HepG2 (cell line): ENCODE results near the gene YPEL4. TPM values are rescaled to one million over a fixed set of nuclear protein-coding genes. Genes with fewer than 3 reads are reported as not detected.
A peak's percentile ranks its signal among the peaks of the same experiment; 100 is the strongest.

ENCODE experiments used
- ATAC-seq: fragments of 200-7000 bp; cut with Tn5 transposase; 3 replicates; pipeline ENCODE4 v1.9.1; 2020; ENCODE audit warnings: mild to moderate bottlenecking, moderate library complexity
- BruUV-seq: library from RNA; stranded (reverse); fragments of 400-500 nt; replicated peaks from 2 replicates; lab custom pipeline; 2021; lab: Mats Ljungman, UMichigan
- CTCF ChIA-PET: fragments of 300-600 bp; formaldehyde crosslinking; extraction: SDS; loops from one replicate; lab custom pipeline; 2021; ENCODE audit warnings: low total read pairs, inconsistent platforms, low intra/inter-chr PET ratio; lab: Yijun Ruan, JAX
- POLR2A ChIA-PET: fragments of 350-600 bp; sonication (Branson Sonifier 250); formaldehyde crosslinking; loops from one replicate; lab custom pipeline; 2020; ENCODE audit warnings: antibody characterized with exemption, inconsistent platforms; lab: Yijun Ruan, JAX
- DNase-seq: peaks from one replicate; pipeline ENCODE4 v3.0.0-alpha.2; 2015; ENCODE audit warnings: low spot score
- FAIRE-seq: peaks from 3 replicates; lab custom pipeline; 2011; peaks lifted over from hg19 to GRCh38; lab: Jason Lieb, UNC
- H2AFZ ChIP-seq: one replicate; pipeline ENCODE4 v1.6.1; 2011; ENCODE audit warnings: low read length, inconsistent platforms
- H3K27ac ChIP-seq: fragments of 300-600 bp; 3 replicates; pipeline ENCODE4 v1.8.0; 2011; ENCODE audit warnings: mixed run types, mild to moderate bottlenecking, mixed read lengths, low read length, inconsistent platforms; ENCODE audit not compliant: insufficient read depth; ENCODE audit errors: extremely low read length
- H3K27me3 ChIP-seq, 2 experiments: fragments of 200-600 bp in 1 of 2; 2 replicates in 1 of 2; 3 replicates in 1 of 2; pipeline versions ENCODE4 v1.6.0 to v1.8.0; 2011; ENCODE audit warnings: low read length in 2 of 2, mild to moderate bottlenecking in 2 of 2, moderate library complexity in 2 of 2, inconsistent platforms in 1 of 2; ENCODE audit not compliant: insufficient read depth in 2 of 2, control insufficient read depth in 1 of 2
- H3K36me3 ChIP-seq, 2 experiments: fragments of 200-600 bp in 1 of 2; replicated peaks in 1 of 2; 2 replicates in 1 of 2; 3 replicates in 1 of 2; pipeline versions ENCODE4 v1.5.1 to v1.8.0; 2011; ENCODE audit warnings: low read length in 2 of 2, inconsistent platforms in 1 of 2; ENCODE audit not compliant: insufficient read depth in 2 of 2, control insufficient read depth in 1 of 2
- H3K4me1 ChIP-seq: 2 replicates; pipeline ENCODE4 v1.5.1; 2012; ENCODE audit warnings: low read length, inconsistent platforms; ENCODE audit not compliant: insufficient read depth
- H3K4me2 ChIP-seq: 2 replicates; pipeline ENCODE4 v1.6.0; 2011; ENCODE audit warnings: low read depth, low read length, inconsistent platforms
- H3K4me3 ChIP-seq, 3 experiments: fragments of 200-600 bp in 1 of 3; sonication (generic), shearing (Covaris generic) in 1 of 3; replicated peaks in 1 of 3; 2 replicates each; pipeline ENCODE4 v1.5.1; 2011 to 2016; ENCODE audit warnings: low read length in 3 of 3, inconsistent platforms in 2 of 3, low read depth in 2 of 3, mild to moderate bottlenecking in 2 of 3, control low read depth in 1 of 3, mixed read lengths in 1 of 3; ENCODE audit not compliant: insufficient read depth in 1 of 3
- H3K79me2 ChIP-seq: one replicate; pipeline ENCODE4 v1.6.1; 2011; ENCODE audit warnings: low read length, inconsistent platforms; ENCODE audit not compliant: insufficient read depth
- H3K9ac ChIP-seq: 2 replicates; pipeline ENCODE4 v1.6.0; 2011; ENCODE audit warnings: mild to moderate bottlenecking, low read depth, low read length, inconsistent platforms; ENCODE audit not compliant: insufficient read depth
- H3K9me3 ChIP-seq: 2 replicates; pipeline ENCODE4 v1.5.1; 2012; ENCODE audit warnings: mild to moderate bottlenecking, low read length
- H4K20me1 ChIP-seq: 2 replicates; pipeline ENCODE4 v1.6.0; 2011; ENCODE audit warnings: inconsistent platforms, mild to moderate bottlenecking, low read length, moderate library complexity; ENCODE audit not compliant: insufficient read depth
- ATF7 ChIP-seq, 2 experiments: fragments of 450-650 bp in 1 of 2; sonication (generic) in 1 of 2; formaldehyde crosslinking in 1 of 2; IDR thresholded peaks; 2 replicates each; pipeline versions ENCODE4 v1.4.0 to v1.6.1; 2016 to 2020; ENCODE audit warnings: antibody characterized with exemption in 1 of 2, mild to moderate bottlenecking in 1 of 2, missing genetic modification reagents in 1 of 2
- DRAP1 ChIP-seq: IDR thresholded peaks from 2 replicates; pipeline ENCODE4 v1.6.1; 2016; ENCODE audit warnings: missing genetic modification reagents, missing compliant biosample characterization
- ONECUT2 ChIP-seq: sonication (generic); formaldehyde crosslinking; IDR thresholded peaks from 2 replicates; pipeline ENCODE4 v1.4.0; 2020; ENCODE audit warnings: missing genetic modification reagents
- ZBTB38 ChIP-seq: sonication (generic); formaldehyde crosslinking; IDR thresholded peaks from 2 replicates; pipeline ENCODE4 v1.5.1; 2020; ENCODE audit warnings: mild to moderate bottlenecking, missing genetic modification reagents
- ZNF138 ChIP-seq: sonication (generic); formaldehyde crosslinking; IDR thresholded peaks from 2 replicates; pipeline ENCODE4 v1.5.0; 2020; ENCODE audit warnings: mild to moderate bottlenecking, low read depth, missing genetic modification reagents
- ZNF629 ChIP-seq: sonication (generic); formaldehyde crosslinking; conservative IDR thresholded peaks from 2 replicates; pipeline ENCODE4 v1.5.0; 2020; ENCODE audit warnings: missing genetic modification reagents
- ZSCAN12 ChIP-seq: sonication (generic); formaldehyde crosslinking; IDR thresholded peaks from 2 replicates; pipeline ENCODE4 v1.9.0; 2021; ENCODE audit warnings: mild to moderate bottlenecking, missing genetic modification reagents
- in situ Hi-C: cut with HindIII; loops from 2 replicates; pipeline ENCODE4 v1.10.0; 2017; ENCODE audit warnings: low pct_unique_long_range_greater_than_20kb; ENCODE audit not compliant: extremely low pct_ligation_motif_present
- intact Hi-C: fragments of 100-400 bp; cut with micrococcal nuclease; formaldehyde crosslinking; loops from one replicate; pipeline ENCODE4 v1.10.0; 2022; ENCODE audit not compliant: unreplicated experiment
- polyA plus RNA-seq, 8 experiments: library from polyadenylated mRNA; depleted of rRNA in 3 of 8; stranded (reverse) in 7 of 8; unstranded in 1 of 8; fragments of >200 nt; fragmentation: Illumina TruSeq in 4 of 8; extraction: Trizol in 4 of 8; gene quantifications; 2 replicates each; pipeline versions ENCODE4 v1.2.1 to v1.2.3, GENCODE V29; 2011 to 2016; ENCODE audit warnings: low read depth in 4 of 8, missing spikeins in 1 of 8, mixed read lengths in 1 of 8; ENCODE audit not compliant: insufficient read depth in 1 of 8
- total RNA-seq, 5 experiments: library from RNA; depleted of rRNA; stranded (reverse); fragments of >200 nt; fragmentation: Illumina TruSeq; extraction: Trizol; gene quantifications; 2 replicates each; pipeline ENCODE4 v1.2.3, GENCODE V29; 2016; ENCODE audit warnings: low read depth in 1 of 5
- TF ChIP-seq, protein P1 (sequence below): sonication (generic); formaldehyde crosslinking; IDR thresholded peaks from 2 replicates; pipeline ENCODE4 v1.5.1; 2020; ENCODE audit warnings: mild to moderate bottlenecking, missing genetic modification reagents
- TF ChIP-seq, protein P2 (sequence below): sonication (generic); formaldehyde crosslinking; IDR thresholded peaks from 2 replicates; pipeline ENCODE4 v1.9.0; 2021; ENCODE audit warnings: missing genetic modification reagents, borderline replicate concordance

Gene YPEL4
- total and polyA plus RNA-seq, 2 of the 13 experiments (the other 11 are each of a cell fraction or from before 2014, with no cell fraction given): 0.04 TPM; not detected in 1

GRCh38 chr11:57622263-57622662 lies 27.4 kb downstream of the YPEL4 start (continued):
- TF ChIP-seq DRAP1 (CRISPR knock-in tag): no peak
- no peak for TF ChIP-seq ZSCAN12 (CRISPR knock-in tag)
- no peak for TF ChIP-seq ZNF138
- no peak for TF ChIP-seq ZNF629 (CRISPR knock-in tag)
- TF ChIP-seq ZBTB38 (CRISPR knock-in tag): no peak

GRCh38 chr11:57620467-57620866 lies 29.2 kb downstream of the YPEL4 start:
- BruUV-seq: no TSS peak
- Histone ChIP-seq H3K36me3 (no peaks in the 10 kb centered on the region), H3K9ac (no peak overlapping the region), H3K27me3 (no peaks in the 10 kb centered on the region), H4K20me1 (no peaks in the 10 kb centered on the region), H3K4me3 (no peak overlapping the region), H3K79me2 (no peaks in the 10 kb centered on the region), H3K4me2 (no peak overlapping the region), H2AFZ (no peak overlapping the region), H3K27ac (no peak overlapping the region), H3K9me3 (peaks cover 20% of the 10 kb centered on the region), H3K4me1 (no peaks in the 10 kb centered on the region)
- FAIRE-seq: no peak
- ChIA-PET POLR2A (no interaction called here), CTCF (no interaction called here)
- DNase-seq: no peak
- in situ Hi-C loops (no loop called here), intact Hi-C loops (no loop called here)
- TF ChIP-seq, protein P1, sequence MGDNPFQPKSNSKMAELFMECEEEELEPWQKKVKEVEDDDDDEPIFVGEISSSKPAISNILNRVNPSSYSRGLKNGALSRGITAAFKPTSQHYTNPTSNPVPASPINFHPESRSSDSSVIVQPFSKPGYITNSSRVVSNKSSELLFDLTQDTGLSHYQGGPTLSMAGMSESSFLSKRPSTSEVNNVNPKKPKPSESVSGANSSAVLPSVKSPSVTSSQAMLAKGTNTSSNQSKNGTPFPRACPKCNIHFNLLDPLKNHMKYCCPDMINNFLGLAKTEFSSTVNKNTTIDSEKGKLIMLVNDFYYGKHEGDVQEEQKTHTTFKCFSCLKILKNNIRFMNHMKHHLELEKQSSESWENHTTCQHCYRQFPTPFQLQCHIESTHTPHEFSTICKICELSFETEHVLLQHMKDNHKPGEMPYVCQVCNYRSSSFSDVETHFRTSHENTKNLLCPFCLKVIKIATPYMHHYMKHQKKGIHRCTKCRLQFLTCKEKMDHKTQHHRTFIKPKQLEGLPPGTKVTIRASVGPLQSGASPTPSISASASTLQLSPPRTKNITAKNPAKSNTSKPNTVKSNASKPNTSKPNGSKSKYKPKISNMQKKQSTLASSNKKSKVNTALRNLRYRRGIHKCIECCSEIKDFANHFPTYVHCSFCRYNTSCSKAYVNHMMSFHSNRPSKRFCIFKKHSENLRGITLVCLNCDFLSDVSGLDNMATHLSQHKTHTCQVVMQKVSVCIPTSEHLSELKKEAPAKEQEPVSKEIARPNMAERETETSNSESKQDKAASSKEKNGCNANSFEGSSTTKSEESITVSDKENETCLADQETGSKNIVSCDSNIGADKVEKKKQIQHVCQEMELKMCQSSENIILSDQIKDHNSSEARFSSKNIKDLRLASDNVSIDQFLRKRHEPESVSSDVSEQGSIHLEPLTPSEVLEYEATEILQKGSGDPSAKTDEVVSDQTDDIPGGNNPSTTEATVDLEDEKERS: no peak
- TF ChIP-seq ONECUT2 (CRISPR knock-in tag) (no peak), ATF7 (IDR thresholded peaks at IDR 0.05) (0 out of 2 replicates have a peak, but pooled peaks have one; percentile 30), ATF7 (CRISPR knock-in tag; IDR thresholded peaks at IDR 0.05) (no peak)
- TF ChIP-seq, protein P2, sequence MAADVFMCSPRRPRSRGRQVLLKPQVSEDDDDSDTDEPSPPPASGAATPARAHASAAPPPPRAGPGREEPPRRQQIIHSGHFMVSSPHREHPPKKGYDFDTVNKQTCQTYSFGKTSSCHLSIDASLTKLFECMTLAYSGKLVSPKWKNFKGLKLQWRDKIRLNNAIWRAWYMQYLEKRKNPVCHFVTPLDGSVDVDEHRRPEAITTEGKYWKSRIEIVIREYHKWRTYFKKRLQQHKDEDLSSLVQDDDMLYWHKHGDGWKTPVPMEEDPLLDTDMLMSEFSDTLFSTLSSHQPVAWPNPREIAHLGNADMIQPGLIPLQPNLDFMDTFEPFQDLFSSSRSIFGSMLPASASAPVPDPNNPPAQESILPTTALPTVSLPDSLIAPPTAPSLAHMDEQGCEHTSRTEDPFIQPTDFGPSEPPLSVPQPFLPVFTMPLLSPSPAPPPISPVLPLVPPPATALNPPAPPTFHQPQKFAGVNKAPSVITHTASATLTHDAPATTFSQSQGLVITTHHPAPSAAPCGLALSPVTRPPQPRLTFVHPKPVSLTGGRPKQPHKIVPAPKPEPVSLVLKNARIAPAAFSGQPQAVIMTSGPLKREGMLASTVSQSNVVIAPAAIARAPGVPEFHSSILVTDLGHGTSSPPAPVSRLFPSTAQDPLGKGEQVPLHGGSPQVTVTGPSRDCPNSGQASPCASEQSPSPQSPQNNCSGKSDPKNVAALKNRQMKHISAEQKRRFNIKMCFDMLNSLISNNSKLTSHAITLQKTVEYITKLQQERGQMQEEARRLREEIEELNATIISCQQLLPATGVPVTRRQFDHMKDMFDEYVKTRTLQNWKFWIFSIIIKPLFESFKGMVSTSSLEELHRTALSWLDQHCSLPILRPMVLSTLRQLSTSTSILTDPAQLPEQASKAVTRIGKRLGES (CRISPR knock-in tag): no peak
- no peak for ATAC-seq
